Occipital lobe (tissue), 2 donors: ENCODE data around the gene BCL6. TPM values are rescaled to one million over a fixed set of nuclear protein-coding genes. Genes with fewer than 3 reads are reported as not detected.

Experiments used
- DNase-seq: peaks from one replicate; lab custom pipeline; 2025; lab: John Stamatoyannopoulos, UW
- total RNA-seq: library from RNA; depleted of rRNA; stranded (reverse); fragments of >200 nt; gene quantifications from one replicate; pipeline ENCODE4 v1.2.3, GENCODE V29; 2014

Gene BCL6
- 7.5 TPM for total RNA-seq

DNA sequence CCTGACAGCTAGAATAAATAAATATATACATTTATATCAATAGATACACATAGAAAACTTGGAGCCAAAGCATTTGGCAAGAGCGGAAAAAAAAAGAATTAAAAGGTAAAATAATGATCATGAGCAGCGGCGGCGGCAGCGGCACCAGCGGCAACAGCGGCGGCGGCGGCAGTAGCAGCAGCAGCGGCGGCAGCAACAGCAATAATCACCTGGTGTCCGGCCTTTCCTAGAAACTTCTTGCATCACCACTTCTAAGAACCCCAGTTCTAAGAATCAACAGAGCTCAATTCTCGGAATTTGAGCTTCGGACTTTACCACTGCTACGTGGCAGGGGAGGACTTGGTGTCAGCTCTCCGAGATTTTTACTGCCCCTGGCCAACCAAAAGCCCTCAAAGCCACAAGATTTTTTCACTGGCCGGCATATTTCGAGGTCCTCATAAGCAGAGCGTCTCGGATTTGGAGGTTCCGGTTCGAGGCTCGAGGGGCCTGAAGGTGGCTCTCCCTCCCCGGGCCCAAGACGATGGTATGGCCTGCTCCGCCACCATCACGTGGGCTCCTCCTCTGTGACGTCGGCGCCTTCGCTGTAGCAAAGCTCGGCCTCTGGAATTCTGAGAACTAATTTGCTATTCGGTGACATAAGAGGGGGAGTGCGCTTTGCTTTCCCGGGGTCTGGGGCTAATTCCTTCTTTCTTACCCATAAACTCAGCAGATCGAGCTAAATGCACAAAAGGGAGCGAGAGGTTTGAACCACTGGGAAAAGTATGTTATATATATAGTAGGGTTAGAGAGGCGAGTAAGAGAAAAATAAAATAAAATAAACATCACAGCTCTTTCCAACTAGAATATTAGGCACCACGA is at the start of gene BCL6:
BCL6 (minus strand) TSS at position 268 of the 858 bp plus-strand sequence. CDS start 11,775 bp downstream, outside the sequence.
- DNase-seq = peak; percentile 86

DNA sequence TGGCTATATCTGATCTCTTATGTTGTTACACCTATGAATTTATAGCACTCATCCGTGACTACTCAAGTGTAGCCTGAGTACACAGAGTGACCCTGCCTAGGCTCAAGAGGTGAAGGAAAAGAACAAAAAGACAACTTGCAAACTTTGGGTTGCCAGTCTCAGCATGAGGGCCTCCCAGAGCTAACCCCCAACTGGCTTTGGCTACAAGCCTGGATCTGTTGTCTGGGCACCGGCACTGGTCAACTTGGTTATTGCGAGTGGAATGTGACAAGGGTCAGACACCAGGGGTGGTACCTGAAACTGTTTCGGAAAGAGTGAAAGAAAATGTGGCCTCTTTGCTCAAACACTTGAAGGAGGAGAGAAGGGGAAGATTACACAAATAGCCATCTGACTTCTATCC is 49.5 kb upstream of the BCL6 start:
- DNase-seq = no peak

DNA sequence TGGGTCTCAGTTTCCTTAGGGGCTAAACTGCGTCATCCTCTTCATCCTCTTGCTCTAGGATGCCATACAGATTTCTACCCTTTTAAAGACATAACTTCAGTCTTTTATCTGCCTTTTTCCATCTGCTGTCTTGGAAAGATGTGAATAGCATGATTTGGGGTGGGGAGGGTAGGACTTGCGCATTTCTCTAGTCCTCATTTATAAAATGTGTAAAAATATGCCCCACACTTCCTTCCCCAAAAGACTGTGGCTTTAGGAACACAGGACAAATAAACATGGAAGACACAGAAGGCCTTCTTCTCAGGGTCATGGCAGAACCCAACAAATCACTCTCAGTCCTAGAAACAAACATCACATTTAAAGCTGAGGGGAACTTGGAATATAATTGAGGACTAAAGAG is 48.4 kb upstream of the BCL6 start:
- no peak for DNase-seq

DNA sequence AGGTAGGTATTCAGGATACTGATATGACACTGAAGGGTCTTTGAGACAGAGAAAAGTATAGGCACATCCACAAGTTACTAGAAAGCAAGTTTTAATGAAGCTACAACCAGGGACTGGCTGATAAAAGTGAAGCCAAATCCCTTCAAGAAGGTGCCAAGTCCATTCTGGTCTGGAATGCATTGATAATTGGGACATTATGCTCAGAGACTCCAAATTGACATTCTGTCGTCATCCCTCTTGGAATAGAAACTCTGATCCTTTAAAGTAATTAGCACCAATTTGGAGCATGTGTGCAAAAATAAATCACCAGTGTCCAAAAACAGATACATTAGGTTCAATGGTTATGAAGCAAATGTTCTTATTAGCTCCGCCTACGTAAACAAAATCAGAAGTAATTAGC is 47.3 kb upstream of the BCL6 start:
- DNase-seq = no peak

DNA sequence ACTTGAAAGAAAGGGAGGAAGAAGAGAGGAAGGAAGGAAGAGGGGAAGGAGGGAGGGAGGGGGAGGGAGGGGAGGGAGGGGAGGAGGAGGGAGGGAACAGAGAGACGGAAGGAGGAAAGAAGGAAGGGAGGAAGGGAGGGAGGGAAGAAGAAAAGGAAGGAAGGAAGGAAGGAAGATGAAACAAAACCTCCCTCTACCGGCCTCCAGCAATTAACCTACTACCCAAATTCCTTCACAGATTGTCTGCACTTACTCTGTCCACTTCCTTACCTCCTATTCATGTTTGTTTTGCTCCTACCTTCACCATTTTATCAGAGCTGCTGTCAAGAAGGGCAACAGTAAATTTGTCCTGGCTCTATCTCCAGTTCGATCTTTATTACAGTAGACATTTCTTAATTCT is 44.6 kb upstream of the BCL6 start:
- no peak for DNase-seq

DNA sequence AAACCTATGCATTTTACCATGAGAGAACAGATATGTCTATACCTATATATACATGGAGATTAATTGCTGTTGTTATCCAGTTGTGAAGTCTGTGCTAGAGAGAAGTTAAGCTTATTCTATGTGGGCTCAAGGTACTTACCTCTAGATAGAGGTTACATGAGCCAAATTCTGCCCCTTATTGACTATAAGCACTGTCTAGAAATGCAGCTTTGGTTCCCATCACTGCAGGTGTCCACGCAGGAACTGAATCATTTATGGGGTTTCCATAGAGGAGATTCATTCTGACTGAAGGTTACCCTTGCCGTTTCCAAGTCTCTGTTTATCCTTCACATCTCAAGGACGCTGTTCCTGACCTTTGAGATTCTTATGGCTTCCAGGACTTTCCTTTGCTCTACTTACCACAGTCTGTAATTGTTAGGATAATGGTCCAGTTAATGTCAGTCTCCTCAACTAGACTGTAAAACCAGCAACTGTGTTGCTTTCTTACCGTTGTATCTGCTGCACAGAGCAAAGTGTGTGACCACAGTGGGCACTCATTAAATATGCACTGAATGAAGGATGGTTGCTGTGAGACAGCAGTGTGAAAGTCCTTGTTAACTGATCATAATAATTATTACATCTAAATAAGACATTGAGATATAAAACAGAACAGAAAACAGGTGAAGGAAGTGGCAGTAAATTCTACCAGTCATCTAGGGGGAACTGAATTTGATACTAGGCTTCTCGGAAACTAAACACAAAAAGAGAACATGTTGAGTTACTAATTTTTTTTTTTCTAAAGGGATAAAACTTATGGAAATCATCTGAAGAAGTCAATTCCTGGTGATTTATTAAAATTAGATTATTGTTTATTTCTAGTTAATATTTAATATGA is 44.0 kb upstream of the BCL6 start:
- no peak for DNase-seq

DNA sequence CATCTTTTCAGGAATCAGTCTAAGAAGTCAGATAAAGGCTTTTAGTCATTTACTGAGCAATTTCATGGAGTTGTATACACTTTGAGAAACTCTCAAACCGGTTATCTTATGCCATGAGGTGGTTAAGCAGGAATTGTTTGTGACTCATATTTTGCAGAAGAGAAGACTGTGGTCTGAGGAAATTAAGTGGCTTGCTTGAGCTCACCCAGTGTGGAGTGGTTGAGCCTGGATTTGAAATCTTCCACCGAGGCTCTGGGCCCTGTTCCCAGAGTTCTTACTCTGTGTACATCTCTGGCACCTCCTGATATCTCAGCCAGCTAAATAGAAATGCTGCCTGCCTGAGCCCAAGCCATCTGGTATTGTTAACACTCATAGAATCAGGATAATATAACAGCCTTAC is 37.8 kb upstream of the BCL6 start:
- peak; percentile 7 for DNase-seq

DNA sequence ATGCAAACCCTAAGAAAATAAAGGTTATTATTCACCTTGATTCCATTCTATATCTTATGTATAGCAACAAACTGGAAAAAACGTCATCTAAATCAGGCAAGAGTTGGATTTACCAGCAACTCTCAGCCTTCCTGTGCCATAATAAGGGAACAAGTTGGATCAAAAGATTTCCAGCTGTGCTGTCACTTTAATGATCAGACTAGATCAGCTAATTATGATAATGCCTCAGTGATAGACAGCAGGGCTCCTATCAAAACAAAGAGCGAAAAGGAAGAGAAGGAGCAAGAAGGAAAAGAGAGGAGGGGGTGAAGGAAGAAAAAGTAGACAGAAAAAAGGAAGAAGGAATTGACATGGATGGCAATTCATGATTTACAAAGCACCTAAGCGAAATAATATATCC is 36.7 kb upstream of the BCL6 start:
- no peak for DNase-seq

DNA sequence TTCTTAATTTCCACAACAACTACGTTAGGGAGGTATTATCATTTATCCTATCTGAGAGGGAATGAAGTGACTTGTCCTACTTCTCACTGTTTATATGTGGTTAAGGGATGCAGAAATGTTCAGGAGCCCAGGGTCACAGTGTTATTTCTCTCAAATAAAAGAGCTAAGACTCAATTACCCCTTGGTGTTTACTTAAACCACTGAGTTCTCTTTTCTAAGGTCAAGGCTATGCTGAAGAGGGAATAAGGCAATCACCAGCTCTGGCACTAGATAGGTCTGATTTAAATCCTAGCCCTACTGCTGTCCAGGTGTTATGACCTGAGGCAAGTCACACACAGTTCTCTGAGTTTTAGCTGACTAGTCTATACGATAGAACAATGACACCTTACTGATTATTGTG is 35.7 kb upstream of the BCL6 start:
- no peak for DNase-seq

DNA sequence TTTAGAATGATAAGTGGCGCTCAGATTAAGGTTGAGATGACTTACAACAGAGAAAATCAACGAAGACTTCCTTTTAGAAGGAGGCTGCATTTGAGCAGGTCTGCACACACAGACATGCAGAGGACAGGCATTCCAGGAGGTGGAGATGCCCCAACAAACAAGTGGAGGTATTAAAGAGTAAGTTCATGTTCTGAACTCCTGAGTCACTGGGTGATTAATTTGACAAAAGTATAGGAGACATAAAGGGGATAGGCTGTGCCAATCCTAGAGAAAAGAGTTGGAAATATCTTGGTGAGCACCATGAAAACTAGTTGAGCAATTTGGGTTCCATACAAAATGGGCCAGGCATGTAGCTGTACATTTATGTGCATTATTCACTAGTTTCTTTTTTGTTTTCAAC is 33.5 kb upstream of the BCL6 start:
- no peak for DNase-seq

DNA sequence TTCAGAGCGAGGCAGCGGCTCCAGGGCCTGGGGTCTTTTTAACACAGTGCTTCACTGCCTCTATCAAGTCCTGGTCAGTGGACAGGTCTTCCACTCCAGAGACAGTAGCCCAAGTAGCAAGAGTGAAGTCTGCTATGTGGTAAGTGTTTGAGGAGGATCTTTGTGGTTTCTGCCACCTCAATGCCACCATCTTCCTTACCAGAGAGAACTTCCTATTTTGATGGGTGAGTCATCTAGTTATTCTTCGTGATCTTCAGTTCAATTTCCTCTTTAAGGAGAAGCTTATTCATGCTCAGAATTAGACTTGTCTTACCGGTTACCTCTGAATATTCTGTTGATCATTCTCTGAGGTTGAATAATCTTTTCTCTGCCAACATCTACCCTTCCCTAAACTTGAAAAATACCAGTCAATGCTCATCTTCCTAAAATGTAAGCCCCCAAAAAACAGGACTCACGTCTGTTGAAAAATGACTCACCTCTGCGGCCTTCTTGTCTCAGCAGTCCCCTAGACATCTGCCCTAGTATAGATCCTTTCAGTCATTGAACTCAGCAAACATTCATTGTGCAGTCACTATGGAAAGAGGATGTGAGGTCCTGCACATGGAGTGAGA is 32.2 kb upstream of the BCL6 start:
- no peak for DNase-seq

DNA sequence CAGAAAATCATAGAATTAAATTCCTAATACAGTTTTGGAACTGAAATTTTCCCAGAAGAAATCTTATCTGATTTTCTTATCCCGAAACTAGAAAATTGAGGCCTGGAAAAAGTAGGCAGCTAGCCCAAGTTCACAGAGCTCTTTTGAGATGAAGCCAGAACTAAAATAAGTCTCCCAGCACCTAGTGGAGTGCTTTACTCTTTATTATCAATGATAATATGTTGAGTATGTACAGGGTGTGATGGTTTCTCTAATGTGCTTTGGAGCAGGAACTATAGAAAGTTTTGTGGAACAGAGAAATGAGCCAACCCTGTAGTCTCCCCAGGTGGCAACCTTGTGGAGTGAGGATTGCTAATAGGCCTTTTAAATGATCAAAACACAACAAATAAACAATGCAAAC is 30.3 kb upstream of the BCL6 start:
- no peak for DNase-seq

DNA sequence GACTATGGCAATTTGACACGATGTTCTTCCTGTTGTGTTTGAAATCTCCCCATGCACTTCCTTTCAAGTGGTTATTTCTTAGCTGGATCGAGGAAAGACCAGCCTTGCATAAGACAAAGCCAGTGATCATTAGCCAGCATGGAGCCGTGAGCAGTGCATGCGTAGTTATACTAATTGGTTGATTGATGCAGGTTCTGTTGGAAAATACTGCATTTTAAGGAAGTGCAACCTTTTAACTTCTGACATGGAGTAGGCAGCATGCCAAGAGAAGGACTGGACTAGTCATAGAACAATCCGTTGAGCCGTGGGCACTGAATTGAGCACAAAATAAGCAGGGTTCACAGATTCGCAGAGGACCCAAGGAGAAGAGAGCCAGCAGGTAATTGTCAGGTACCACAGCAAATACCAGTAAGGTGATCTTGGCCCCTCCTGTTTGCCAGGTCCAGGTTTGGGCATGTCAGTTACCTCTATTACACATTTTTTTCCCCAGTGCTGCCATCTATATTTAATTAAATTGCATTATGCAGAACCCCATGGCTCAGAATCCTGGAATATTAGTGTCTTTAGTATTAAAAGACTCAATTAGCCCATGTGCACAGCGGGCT is 29.0 kb upstream of the BCL6 start:
- DNase-seq = no peak

DNA sequence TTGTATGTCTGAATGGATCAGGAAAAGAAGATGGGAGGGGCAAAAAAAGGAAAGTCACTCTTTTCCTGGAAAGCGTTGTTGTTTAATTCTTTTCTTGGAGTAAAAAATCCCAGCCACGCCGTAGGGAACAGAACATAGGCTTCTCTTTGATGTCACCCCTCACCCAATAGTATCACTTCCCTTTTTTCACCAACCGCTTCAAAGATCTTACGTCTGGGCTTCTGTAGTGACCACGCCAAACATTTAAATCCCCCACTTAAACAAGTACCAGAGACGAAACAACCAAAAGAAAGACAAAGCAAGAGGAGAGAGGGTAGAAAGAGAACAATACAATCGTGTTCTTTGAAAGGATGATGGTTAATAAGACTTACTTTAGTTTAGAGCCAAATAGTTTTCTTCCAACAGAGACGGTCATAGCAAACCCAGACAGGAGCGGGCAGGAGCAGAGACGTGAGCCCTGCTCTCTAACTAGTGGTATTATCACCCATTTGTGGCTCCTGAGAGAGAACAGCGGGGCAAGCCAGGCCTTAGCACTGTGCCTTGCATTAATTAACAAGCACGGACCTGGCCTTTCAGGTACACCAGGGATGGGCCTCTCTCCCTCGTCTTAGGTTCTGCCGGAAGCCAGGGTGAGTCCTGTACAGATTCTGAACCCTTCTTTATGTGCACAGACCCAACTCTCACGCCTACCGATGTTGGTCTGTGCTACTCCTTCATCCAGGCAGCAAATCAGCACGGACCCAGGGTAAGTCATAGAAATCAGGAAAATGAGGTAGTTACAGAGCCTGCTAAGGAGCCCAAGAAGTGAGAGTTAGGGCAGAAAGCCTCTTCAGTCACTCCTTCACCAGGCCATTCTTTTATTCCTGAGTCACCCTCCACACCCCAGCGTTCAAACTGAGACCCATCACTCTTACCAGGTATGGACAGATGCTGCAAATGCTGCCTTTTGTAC is 28.2 kb upstream of the BCL6 start:
- no peak for DNase-seq

DNA sequence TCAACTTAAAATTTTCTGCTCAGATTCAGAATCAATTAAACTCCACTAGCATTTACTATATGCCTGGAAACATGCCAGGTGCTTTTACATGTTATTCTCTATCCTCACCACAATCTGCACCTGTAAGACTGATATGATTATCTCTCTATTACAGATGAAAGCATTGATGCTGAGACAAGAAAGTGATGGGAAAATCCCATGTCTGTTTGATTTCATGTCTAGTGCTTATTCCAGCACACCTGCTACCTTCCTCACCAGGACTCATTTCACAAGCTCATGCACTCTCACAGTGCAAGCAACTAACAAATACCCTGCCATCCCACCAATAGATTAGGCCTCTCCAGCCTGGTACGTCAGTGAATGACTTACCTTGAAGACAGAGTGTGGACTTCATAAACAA is 25.0 kb upstream of the BCL6 start:
- DNase-seq = no peak

DNA sequence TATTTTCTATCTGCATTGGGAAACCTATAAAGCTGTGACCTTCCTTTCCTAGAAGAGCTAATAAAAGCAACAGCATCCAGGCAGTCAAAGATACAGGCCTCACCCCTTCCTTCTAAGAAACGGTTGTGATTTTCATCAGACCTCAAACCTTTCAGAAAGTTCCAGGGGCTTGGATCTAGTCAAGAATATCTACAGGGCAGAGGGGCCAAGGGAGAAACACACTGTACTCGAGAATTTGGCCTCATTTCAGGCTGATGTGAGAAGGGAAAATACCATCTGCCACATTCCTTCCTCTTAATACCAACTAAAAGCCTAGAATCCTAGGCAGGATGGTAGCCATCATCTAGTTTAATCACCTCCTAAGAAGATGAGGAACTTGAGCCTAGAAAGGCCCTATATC is 24.5 kb upstream of the BCL6 start:
- no peak for DNase-seq

DNA sequence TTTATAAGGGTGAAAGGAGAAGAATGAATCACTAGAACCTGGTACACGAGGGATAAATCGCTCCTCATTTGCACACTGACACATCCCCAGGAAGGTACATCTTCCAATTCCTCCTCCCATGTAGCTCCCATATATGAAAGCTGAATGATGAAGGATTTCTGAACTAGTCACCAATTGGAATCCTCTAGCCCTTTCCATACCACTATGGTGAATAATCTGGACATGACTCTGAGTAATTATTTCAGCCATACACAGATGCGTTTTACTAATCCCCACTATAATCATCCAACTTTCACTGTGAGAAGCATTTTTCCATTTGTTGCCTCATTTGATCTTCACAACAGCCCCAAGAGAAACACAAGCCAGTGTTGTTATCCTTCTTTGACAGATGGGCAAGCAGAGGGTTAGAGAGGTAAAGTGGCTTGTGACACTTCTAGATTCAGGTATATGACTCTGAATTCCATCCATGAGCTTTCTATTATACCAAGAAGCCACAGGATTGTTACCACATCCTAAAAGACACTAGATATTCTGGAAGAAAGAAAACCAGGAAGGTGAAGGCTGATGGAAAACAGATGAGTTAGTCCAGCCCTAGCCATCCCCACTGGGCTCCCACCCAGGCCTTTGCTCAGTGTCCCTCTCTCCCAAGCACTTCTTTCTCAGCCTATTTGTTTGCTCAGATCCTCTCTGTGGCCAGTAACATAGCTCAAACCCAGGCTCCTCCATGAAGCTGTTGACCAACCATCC is 22.2 kb upstream of the BCL6 start:
- DNase-seq = no peak

DNA sequence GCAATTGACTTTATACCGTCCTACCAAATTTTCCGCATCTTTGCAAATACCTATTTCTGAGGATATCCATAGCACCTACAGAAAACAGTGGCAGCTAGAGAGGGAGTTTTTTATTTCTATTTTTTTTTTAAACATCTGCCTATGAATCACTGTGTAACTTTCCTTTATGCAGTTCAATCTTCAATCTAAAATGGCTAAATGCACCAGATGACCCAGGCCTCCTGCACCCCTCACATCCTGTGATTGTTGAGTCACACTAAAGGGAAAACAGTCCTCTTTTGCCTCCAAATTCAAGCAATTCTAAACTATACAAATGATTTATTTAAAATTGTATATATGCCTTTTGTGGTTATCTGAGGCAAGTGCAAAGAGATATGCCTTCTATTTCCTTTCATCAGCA is 20.1 kb upstream of the BCL6 start:
- no peak for DNase-seq

DNA sequence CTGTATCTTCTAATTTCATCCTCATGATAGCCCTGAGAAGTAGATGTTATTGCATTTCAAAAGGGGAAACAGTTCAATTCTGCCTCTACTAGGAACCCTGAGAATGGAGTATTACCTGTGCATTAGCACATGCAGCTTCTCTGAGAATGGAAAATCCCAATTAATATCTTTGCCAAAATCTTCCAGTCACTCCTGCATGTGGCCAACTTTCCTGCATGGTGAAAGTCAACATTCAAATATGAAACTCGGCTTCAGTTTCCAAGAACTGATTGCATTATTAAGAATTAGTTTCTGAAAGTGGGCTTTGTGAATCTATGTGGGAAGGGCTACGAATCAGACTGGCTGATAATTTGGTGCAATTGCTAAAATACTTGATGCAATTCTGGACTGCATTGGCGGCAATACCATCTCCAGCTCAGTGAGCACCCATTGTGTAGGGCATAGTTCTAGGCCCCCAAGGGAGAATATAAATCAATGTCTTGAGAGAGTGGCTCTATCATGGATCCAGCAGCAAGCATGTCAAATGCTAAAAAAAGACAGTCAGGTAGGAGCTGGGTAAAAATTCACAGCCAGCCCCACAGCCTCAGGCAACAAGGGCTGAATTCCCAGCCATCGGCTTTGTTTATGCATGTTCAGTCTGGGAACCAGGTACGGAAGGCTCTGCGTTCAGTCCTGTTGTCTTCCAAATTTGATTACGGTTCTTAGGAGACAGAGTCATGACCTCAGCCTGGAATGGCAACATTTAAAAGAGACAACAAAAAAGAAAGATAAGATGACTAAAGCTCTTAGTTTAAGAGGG is 18.8 kb upstream of the BCL6 start:
- no peak for DNase-seq
